ENCODE results near the gene DAPP1.

GRCh38 chr4:99886146-99886545 lies 69.5 kb downstream of the DAPP1 start:
- TF ChIP-seq EZH2 (IDR thresholded peaks at IDR 0.05), result no peak
- no peak for TF ChIP-seq POLR2AphosphoS5 (IDR thresholded peaks at IDR 0.05; ENCODE audit: borderline replicate concordance, low read depth, low read length)
- no peak for TF ChIP-seq FOXP2 (optimal IDR thresholded peaks at IDR 0.05; ENCODE audit: control extremely low read depth, extremely low read length, insufficient read depth)

All from SK-N-MC (cell line).